GM12878 (cell line): ENCODE results near the gene HERPUD1. TPM values are rescaled to one million over a fixed set of nuclear protein-coding genes. Genes with fewer than 3 reads are reported as not detected.

Source experiments
- BCL11A ChIP-seq: IDR thresholded peaks from 2 replicates; pipeline ENCODE4 v1.6.1; 2011; ENCODE audit warnings: low read depth, low read length
- KLF5 ChIP-seq: fragments of 450-650 bp; IDR thresholded peaks from 2 replicates; pipeline ENCODE4 v1.6.1; 2014; ENCODE audit warnings: mild to moderate bottlenecking; ENCODE audit not compliant: partially characterized antibody
- MTA2 ChIP-seq: fragments of 450-650 bp; IDR thresholded peaks from 2 replicates; pipeline ENCODE4 v1.6.1; 2016; ENCODE audit warnings: low read depth, mild to moderate bottlenecking, moderate library complexity
- MXI1 ChIP-seq: fragments of 150-350 bp; IDR thresholded peaks from 2 replicates; pipeline ENCODE4 v1.6.1; 2011; ENCODE audit warnings: low read depth, mild to moderate bottlenecking, inconsistent platforms, low read length, improper control_type of control experiment
- NR2C1 ChIP-seq: fragments of 450-650 bp; IDR thresholded peaks from 2 replicates; pipeline ENCODE4 v1.6.1; 2017; ENCODE audit warnings: antibody characterized with exemption, mild to moderate bottlenecking, moderate library complexity
- PAX5 ChIP-seq: IDR thresholded peaks from 2 replicates; pipeline ENCODE4 v1.6.1; 2011; ENCODE audit warnings: low read depth, low read length, borderline replicate concordance
- polyA plus RNA-seq, 11 experiments: library from polyadenylated mRNA; depleted of rRNA in 4 of 11; unstranded in 6 of 11; stranded (reverse) in 5 of 11; fragments of >200 nt; fragmentation: Nextera tagmentation in 4 of 11; fragmentation: Illumina TruSeq in 1 of 11; extraction: Ambion mirVana in 4 of 11; extraction: Trizol in 1 of 11; gene quantifications; 1 replicate in 1 of 11; 2 replicates in 10 of 11; pipeline versions ENCODE4 v1.2.1 to v1.2.3, GENCODE V29; 2011 to 2016; ENCODE audit warnings: inconsistent platforms in 2 of 11, missing spikeins in 2 of 11, low read depth in 1 of 11
- total RNA-seq, 4 experiments: library from RNA; depleted of rRNA in 3 of 4; stranded (reverse); fragments of >200 nt in 3 of 4; fragmentation: Illumina TruSeq in 1 of 4; extraction: Trizol in 1 of 4; gene quantifications; 2 replicates each; pipeline versions ENCODE4 v1.2.1 to v1.2.3, GENCODE V29; 2013 to 2021
- TF ChIP-seq, protein P1 (sequence below): fragments of 450-650 bp; IDR thresholded peaks from 2 replicates; pipeline ENCODE4 v1.6.1; 2016; ENCODE audit warnings: mild to moderate bottlenecking
- TF ChIP-seq, protein P2 (sequence below): IDR thresholded peaks from 2 replicates; pipeline ENCODE4 v1.6.1; 2012; ENCODE audit warnings: low read depth, low read length, improper control_type of control experiment
- TF ChIP-seq, protein P3 (sequence below): IDR thresholded peaks from 2 replicates; pipeline ENCODE4 v1.6.1; 2011; ENCODE audit warnings: borderline replicate concordance, low read depth, mild to moderate bottlenecking, moderate library complexity, mixed read lengths, low read length; ENCODE audit not compliant: insufficient read depth; ENCODE audit errors: extremely low read length
- TF ChIP-seq, protein P4 (sequence below): fragments of 450-650 bp; IDR thresholded peaks from 2 replicates; pipeline ENCODE4 v1.6.1; 2017; ENCODE audit warnings: mild to moderate bottlenecking, moderate library complexity
- TF ChIP-seq, protein P5 (sequence below): fragments of 450-650 bp; conservative IDR thresholded peaks from 2 replicates; pipeline ENCODE4 v1.6.1; 2017; ENCODE audit warnings: mild to moderate bottlenecking, moderate library complexity

The HERPUD1 gene
- total and polyA plus RNA-seq, 10 of the 15 experiments (the other 5 are each of a cell fraction or from before 2014, with no cell fraction given): 32.6 to 212 (median 122) TPM

DNA sequence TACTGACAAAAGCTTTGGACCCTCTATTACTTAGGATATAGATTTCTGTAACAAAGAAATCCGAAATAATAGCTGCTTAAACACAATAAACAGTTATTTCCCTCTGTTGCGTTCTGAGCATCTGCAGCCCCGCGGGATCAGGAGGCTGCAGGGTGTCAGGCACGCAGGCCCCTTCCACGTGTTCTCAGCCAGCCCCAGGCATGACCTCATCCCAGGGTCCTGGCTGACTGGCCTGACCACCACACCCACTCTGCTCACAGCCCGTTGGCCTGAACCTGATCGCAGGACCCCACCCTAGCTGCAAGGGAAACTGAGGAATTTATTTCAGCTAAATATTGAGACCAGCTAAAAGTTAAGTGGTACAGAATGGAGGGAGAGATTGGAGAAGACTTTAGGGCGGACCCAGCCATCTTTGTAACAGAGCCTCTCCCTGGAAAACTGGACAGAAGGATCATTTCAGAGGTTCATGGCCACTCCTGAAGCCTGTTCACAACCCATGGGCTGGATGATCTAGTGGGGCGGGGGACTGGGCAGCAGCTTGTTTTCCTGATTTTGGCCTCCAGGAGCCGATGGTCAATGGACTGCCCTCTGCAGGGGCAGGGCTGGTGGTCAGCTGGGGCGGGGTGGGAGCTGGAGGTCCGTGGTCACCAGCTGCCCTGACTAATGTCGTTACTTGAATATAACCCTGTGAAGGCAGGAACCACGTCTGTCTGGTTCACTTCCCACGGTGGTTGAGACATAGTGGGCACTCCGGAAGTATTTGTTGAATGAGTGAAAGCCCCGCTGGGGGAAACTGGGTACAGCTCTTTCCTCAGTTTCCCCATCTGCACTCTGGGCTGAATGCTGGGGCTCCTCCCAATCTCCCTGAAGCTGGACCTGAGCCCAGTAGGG lies 40.7 kb downstream of the HERPUD1 start (continued):
- TF ChIP-seq KLF5 (no peak), PAX5 (0 out of 2 replicates have a peak, but pooled peaks have one; percentile 25), MTA2 (0 out of 2 replicates have a peak, but pooled peaks have one; percentile 9), BCL11A (no peak), MXI1 (no peak), NR2C1 (peak; percentile 35; the same call in 1 of the 2 replicates)
- TF ChIP-seq, protein P1, sequence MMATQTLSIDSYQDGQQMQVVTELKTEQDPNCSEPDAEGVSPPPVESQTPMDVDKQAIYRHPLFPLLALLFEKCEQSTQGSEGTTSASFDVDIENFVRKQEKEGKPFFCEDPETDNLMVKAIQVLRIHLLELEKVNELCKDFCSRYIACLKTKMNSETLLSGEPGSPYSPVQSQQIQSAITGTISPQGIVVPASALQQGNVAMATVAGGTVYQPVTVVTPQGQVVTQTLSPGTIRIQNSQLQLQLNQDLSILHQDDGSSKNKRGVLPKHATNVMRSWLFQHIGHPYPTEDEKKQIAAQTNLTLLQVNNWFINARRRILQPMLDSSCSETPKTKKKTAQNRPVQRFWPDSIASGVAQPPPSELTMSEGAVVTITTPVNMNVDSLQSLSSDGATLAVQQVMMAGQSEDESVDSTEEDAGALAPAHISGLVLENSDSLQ: 0 out of 2 replicates have a peak, but pooled peaks have one; percentile 11
- TF ChIP-seq, protein P2, sequence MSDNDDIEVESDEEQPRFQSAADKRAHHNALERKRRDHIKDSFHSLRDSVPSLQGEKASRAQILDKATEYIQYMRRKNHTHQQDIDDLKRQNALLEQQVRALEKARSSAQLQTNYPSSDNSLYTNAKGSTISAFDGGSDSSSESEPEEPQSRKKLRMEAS: no peak
- TF ChIP-seq, protein P3, sequence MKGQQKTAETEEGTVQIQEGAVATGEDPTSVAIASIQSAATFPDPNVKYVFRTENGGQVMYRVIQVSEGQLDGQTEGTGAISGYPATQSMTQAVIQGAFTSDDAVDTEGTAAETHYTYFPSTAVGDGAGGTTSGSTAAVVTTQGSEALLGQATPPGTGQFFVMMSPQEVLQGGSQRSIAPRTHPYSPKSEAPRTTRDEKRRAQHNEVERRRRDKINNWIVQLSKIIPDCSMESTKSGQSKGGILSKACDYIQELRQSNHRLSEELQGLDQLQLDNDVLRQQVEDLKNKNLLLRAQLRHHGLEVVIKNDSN: no peak
- TF ChIP-seq, protein P4, sequence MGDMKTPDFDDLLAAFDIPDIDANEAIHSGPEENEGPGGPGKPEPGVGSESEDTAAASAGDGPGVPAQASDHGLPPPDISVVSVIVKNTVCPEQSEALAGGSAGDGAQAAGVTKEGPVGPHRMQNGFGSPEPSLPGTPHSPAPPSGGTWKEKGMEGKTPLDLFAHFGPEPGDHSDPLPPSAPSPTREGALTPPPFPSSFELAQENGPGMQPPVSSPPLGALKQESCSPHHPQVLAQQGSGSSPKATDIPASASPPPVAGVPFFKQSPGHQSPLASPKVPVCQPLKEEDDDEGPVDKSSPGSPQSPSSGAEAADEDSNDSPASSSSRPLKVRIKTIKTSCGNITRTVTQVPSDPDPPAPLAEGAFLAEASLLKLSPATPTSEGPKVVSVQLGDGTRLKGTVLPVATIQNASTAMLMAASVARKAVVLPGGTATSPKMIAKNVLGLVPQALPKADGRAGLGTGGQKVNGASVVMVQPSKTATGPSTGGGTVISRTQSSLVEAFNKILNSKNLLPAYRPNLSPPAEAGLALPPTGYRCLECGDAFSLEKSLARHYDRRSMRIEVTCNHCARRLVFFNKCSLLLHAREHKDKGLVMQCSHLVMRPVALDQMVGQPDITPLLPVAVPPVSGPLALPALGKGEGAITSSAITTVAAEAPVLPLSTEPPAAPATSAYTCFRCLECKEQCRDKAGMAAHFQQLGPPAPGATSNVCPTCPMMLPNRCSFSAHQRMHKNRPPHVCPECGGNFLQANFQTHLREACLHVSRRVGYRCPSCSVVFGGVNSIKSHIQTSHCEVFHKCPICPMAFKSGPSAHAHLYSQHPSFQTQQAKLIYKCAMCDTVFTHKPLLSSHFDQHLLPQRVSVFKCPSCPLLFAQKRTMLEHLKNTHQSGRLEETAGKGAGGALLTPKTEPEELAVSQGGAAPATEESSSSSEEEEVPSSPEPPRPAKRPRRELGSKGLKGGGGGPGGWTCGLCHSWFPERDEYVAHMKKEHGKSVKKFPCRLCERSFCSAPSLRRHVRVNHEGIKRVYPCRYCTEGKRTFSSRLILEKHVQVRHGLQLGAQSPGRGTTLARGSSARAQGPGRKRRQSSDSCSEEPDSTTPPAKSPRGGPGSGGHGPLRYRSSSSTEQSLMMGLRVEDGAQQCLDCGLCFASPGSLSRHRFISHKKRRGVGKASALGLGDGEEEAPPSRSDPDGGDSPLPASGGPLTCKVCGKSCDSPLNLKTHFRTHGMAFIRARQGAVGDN: 0 out of 2 replicates have a peak, but pooled peaks have one; percentile 73
- TF ChIP-seq, protein P5, sequence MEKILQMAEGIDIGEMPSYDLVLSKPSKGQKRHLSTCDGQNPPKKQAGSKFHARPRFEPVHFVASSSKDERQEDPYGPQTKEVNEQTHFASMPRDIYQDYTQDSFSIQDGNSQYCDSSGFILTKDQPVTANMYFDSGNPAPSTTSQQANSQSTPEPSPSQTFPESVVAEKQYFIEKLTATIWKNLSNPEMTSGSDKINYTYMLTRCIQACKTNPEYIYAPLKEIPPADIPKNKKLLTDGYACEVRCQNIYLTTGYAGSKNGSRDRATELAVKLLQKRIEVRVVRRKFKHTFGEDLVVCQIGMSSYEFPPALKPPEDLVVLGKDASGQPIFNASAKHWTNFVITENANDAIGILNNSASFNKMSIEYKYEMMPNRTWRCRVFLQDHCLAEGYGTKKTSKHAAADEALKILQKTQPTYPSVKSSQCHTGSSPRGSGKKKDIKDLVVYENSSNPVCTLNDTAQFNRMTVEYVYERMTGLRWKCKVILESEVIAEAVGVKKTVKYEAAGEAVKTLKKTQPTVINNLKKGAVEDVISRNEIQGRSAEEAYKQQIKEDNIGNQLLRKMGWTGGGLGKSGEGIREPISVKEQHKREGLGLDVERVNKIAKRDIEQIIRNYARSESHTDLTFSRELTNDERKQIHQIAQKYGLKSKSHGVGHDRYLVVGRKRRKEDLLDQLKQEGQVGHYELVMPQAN: no peak
- TF ChIP-seq, all 136 proteins: peak for 10
